Tongue (tissue), 2 donors: ENCODE data around the gene LENG1. TPM values are rescaled to one million over a fixed set of nuclear protein-coding genes. Genes with fewer than 3 reads are reported as not detected.
A peak's percentile ranks its signal among the peaks of the same experiment; 100 is the strongest.

Experiments used
- DNase-seq: peaks from one replicate; pipeline ENCODE4 v3.0.0-alpha.2; 2015
- total RNA-seq: library from RNA; depleted of rRNA; stranded (reverse); fragments of >200 nt; gene quantifications from one replicate; pipeline ENCODE4 v1.2.3, GENCODE V29; 2014

LENG1 gene
- total RNA-seq, 1 donor from 2014 or later = 7.5 TPM

DNA sequence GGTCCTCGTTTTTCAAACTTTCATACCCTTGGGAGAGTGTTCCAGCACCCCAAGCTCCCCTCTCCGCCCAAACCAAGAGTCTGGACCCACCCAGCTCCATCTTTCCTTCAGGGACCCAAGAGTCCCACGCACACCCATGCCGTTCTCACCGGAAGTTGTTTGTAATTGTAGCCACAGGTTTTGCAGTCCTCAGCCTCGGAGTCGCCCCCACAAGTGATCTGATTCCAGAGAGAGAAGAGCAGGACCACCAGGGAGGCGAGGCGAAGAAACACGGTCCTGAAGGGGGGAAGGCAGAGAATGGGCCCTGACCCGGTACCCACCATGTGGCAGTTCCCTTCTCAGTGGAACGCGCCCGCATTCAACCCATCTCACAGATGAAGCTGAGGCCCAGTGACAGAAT lies 3.4 kb upstream of the LENG1 start:
- no peak for DNase-seq

DNA sequence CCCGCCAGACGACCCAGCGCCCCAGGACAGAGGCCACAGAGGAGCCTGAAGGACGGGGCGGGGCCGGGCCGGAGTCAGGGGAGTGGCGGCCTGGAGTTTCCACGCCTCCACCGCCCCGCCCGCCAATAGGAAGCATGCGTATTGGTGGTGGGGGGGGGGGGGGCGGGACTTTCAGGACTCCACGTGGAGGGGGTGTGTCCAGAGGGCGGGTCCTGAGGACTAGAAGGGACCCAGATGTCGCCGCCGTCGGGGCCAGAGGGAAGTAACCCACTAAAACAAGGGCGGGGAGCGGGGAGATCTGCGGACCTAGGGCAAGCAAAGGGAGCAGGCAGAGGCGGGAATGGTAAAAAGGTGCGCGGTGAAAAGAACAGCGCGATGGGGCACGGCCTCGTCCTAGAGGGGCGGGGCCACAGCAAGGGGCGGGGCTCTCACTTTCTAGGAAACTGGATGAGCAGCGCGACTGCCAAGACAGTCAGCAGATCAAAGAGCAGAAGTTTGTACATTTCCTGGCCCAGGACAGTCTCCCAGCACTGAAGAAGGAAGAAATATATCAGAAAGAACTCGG lies 2.8 kb upstream of the LENG1 start:
- DNase-seq = peak; percentile 80

DNA sequence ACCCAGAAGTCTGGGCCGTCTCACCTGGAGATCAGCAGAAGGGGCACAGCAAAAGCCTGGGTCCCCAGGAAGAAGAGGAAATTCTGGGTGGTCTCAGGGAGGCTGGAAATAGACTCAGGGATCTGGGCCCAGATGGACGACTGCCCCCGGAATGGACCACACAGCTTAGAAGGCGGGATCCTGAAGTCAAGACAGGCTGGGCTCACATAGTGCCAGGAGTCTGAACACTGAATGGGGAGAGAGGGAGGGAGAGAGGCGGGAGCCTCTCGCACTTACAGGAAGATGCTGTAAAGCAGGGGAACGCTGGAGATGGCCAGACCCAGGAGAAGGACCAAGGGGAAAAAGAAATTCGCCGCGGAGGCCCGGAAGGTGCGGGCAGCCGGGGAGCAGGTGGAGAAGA lies 1.3 kb upstream of the LENG1 start:
- DNase-seq = no peak

DNA sequence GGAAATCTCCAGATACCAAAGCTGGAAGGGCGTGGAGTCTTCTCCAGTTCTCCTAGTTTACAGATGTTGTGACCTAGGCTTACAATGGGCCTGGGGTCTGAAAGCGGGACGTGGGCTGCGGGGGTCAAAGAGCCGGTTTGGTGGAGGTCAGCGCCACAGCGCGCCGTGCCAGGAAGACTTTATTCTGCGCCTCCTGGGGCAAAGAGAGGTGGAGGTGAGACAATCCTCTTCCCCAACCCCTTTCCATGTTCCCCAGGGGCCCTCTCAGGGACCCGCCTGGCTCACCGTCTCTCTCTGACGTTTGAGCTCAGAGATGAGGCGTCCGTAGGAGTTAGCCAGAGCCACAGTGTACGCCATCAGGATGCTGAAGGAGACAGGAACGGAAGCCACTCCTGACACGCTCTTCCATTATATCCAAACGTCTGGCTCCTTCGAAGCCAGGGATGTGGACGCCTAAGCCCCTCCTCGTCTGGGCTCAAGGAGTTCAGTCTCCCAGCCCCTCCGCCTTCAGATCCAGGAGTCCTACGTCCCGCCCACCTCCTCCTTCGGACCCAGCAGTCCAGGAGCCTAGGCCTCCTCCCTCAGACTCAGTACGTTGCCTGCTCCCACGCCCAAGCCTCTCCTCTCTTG lies 776 bp upstream of the LENG1 start:
- peak; percentile 50 for DNase-seq

DNA sequence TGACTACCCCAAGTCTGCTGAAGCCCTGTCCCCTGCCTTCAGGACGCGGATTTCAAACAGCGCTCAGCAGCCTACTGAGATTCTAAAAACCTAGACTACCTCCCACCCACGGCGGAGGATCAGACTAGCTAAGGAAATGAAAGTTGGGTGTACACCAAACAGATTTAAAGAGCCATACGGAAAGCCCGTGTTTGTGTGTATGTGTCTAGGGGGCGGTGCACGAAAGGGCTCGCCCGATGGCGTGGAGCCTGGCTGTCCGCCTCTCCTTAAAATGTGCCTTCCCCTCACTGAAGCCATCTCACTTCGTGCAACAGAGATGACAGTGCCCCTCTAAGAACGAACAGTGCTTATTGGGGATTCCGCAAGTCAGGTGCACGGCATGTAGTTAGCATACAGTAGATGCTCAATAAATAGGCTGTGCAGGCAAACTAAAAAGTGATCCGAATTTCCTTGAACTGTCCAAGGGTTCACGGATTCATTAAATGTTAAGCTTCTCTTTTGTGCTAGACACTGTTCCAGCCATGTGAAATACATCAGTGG lies 639 bp downstream of the LENG1 start:
- no peak for DNase-seq

DNA sequence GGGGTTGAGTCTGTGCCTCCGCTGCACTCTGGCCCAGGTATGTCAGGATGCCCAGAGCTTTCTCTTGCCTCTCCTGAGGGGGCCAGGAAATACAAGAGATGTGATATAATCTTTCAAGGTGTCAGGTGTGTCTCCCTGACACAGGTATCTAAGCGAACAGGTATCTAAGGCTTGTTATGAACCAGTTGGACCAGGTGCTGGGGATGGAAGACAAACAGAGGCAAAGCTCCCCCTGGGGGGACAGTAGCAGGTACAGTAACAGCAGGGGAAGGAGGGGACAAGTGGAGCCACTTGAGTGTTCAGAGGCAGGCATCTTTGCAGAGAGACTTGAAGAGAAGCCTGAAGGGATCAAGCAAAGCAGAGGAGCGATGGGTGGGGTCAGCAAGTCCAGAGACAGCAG lies 2.6 kb downstream of the LENG1 start:
- DNase-seq = peak; percentile 67

DNA sequence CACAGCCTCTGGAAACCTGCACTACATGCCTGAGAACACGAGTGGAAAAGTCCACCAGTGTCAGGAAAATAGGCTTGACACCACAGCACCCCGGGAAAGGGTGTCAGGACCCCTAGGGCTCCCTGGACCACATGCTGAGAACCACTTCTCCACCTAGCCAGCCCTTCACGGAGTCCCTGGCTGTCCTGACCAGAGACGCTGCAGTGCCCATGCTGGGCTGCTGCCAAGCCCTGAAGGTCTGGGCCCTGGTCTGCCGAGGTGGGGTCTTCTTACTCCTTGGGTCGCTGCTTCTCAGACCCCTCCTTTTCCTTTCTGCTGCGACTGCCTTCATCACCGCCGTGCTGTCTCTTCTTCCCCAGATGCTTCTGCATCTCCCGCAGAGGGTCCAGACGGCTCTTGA lies 3.0 kb downstream of the LENG1 start:
- DNase-seq = no peak

DNA sequence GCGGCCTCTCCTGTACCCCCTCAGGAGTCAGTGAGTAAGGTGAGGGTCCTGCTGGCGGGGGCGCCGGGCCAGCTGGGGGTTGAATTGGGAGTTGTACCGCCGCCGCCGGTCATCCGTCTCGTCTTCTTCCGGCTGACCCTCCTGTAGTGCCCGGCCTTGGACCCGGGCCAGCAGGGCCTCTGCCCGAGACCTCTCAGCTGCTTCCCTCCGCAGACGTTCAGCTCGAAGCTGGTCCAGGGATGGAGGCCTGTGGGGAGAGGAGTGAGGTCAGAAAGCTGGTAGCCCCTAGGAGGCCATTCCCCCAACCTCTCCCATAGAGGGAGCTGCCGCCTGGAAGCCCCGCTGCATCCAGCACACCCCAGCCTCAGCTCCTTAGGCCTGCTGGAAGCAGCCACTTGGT lies 3.8 kb downstream of the LENG1 start:
- DNase-seq = no peak

DNA sequence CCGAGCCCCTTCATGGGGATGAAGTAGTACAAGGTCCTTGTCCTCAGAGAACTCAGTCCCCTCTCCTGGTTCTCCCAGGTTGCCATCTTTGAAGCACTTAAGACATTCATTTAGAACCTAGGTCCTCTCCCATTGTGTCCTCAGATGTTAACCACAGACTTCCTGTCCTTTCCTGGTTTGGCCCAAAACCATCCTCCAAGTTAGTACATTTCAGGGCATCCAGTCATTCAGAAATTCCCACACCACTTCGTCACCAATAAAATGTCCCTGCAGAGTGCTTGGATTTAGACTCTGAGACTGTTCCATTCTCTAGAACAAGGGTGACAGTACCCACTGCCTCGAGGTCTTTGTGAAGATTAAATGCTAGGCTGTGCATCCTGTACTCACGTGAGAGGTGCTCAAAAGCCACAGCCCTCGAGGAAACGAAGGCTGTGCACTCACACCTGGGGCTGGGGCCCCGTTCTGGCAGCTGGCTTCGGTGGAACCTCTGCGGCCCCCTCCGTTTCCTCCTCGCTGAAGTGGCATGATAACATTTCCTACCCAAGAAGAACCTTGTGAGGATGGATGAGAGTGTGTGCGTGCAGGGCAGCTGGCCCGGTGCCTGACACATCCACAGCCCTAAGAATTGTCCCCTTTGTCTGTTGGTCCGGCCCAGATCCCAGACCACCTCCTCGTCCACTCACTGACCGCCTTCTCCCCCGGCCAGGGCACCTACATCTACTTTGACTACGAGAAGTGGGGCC lies 4.7 kb downstream of the LENG1 start:
- no peak for DNase-seq

DNA sequence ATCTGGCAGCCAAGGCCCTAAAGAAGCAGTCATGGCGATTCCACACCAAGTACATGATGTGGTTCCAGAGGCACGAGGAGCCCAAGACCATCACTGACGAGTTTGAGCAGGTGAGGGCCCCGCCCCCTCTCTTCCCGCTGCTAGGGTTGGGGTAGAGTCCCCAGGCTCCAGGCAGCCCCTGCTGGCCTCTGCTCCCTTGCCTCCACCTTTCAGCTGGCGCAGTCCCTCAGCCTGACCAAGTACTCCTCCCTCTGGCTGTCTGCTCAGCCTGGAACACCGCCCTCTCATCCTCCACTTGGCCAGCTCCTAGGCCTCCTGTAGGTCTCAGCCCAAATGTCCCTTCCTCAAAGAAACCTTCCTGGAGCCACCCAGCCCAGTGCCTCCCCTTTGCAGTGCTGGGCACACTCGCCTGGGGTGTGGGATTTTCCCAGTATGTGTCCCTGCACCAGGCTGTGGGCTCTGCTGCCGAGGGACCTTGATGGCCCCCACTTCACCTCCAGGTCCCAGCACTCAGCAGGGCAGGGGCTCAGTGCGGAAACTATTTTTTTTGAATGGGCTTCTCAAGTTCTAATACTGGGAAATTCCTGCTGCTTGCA lies 5.7 kb downstream of the LENG1 start:
- DNase-seq = peak; percentile 28

DNA sequence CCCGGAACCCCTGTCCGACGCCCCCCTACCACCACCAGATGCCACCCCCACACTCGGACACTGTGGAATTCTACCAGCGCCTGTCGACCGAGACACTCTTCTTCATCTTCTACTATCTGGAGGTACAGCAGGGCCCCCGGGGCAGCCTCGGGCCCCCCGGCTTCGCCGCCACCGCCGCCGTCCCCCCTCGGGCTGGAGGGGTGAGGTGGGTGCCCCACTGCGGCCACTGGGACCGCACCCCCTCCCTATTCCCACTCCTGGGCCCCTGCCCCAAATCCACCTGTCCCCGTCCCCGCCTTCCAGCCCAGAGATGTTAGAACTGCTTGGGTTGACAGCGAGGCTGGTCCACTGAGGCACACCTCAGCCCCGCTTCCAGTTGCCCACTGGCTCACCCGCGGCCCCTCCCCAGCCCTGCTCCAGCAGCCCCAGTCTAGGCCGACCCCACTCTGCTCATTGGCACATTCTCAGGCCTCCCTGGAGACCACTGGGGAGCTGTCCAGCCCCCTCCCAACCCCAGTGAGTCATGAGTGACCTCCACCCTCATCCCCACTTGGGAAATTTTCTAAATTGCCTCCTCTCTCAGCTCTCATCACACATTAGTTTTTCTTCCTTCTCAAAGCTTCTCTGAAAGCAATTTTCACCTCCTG lies 6.5 kb downstream of the LENG1 start:
- no peak for DNase-seq

DNA sequence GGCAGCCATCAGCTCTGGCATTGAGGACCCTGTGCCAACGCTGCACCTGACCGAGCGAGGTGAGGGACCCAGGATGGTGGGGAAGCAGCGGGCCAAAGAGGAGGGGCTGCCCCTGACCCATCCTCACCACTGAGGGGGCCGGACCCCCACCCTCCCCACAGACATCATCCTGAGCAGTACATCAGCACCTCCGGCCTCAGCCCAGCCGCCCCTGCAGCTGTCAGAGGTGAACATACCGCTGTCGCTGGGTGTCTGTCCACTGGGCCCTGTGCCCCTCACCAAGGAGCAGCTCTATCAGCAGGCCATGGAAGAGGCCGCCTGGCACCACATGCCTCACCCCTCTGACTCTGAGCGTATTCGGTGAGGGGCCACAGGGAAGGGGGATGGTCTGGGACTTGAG lies 7.3 kb downstream of the LENG1 start:
- DNase-seq = no peak

DNA sequence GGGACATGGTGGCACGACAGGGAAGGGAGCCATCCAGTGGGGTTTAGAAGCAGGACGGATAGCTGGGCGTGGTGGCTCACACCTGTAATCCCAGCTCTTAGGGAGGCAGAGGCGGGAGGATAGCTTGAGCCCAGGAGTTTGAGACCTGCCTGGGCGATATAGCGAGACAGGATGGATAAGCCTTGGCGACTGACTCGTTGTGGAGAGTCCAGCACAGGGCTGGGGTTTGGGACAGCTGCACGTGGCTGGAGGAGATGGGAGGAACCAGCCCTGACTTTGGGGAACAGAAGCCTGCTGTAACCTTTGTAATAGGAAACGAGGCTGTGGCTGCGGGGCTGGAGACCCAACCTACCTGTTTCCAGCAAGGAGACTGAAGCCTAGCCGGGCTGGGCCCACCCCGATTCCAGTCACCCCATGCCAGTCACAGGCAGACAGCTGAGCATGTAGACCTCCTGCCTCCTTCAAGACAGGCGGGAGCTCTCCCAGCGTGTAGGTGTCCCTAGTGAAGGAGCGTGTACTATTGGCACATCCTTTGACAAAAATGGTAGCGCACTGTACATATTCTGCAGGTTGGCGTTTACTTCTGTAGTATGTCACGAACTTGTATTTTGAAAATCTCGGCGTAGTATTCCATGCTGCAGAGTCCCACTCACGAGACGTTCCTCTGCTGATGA lies 8.0 kb downstream of the LENG1 start:
- no peak for DNase-seq

DNA sequence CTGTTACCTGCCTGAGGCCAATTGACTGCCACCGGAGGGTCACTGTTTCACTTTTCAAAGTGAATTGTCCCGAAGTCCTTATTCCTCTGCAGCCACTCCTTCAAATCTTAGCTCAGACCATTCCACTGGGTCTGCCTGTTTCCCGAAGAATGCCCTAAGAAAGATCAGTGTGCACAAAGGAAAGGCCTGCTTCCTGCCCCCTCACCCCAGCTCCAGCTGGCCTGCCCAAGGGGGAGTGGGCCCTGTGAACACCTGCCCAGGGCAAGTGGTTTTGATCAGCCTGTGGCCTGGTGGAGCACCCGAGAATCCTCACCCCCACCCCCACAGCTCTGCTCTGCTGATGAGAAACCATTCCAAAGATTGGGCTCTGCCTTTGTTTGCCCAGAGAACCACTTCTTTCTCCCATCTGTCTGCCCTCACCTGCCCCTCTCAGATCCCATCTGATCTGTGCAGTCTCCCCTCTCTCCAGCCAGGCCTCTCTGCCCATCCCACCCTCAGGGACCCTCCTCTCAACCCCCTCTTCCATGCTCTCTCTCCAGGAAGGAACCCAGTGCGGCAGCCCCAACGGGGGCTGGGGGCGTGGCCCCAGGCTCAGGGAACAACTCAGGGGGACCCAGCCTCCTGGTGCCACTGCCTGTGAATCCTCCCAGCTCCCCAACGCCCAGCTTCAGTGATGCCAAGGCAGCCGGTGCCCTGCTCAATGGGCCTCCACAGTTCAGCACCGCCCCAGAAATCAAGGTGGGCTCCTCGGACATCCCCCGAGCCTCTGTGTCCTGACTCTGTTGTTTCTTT lies 10.3 kb downstream of the LENG1 start:
- DNase-seq = no peak

DNA sequence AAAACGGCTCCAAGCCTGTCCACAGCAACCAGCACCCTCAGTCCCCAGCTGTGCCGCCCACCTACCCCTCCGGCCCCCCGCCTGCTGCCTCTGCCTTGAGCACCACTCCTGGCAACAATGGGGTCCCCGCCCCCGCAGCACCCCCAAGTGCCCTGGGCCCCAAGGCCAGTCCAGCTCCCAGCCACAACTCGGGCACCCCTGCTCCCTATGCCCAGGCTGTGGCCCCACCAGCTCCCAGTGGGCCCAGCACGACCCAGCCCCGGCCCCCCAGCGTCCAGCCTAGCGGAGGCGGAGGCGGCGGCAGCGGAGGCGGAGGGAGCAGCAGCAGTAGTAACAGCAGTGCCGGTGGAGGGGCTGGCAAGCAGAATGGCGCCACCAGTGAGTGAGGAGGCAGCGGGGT lies 11.4 kb downstream of the LENG1 start:
- no peak for DNase-seq

DNA sequence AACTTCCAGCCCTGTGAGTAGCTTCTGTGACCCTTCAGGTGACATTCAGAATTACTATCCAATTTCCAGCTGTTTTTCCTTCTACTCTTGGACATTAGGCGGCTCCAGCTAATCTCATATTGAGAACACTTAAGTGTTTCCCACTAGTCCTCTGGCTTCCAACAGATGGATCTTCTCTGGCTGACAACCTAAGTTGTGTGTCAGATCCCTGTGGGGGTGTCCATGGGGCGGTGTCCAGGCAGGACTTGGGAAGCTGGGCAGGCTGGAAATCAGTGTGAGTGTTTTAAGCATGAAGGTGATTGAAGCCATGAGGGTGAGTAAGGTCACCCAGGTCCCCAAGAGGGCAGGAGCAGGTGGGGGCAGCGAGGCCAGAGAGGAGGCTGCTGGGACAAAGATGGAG lies 11.8 kb downstream of the LENG1 start:
- no peak for DNase-seq

DNA sequence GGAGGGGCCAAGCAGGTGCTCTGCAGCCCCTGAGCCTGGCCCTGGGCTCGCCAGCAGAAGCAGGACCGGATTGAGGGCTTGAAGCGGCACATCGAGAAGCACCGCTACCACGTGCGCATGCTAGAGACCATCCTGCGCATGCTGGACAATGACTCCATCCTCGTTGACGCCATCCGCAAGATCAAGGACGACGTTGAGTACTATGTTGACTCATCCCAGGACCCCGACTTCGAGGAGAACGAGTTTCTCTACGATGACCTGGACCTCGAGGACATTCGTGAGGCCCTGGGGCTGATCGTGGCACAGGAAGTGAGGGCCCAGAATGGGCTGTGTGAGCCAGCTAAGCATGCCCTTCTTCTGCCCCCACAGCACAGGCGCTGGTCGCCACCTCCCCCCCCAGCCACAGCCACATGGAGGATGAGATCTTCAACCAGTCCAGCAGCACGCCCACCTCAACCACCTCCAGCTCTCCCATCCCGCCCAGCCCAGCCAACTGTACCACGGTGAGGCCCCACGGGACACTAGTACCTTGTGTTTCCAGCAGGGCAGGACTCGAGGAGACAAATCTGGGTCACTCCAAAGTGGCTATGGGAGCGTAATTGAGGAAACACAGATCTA lies 13.9 kb downstream of the LENG1 start:
- DNase-seq = no peak

DNA sequence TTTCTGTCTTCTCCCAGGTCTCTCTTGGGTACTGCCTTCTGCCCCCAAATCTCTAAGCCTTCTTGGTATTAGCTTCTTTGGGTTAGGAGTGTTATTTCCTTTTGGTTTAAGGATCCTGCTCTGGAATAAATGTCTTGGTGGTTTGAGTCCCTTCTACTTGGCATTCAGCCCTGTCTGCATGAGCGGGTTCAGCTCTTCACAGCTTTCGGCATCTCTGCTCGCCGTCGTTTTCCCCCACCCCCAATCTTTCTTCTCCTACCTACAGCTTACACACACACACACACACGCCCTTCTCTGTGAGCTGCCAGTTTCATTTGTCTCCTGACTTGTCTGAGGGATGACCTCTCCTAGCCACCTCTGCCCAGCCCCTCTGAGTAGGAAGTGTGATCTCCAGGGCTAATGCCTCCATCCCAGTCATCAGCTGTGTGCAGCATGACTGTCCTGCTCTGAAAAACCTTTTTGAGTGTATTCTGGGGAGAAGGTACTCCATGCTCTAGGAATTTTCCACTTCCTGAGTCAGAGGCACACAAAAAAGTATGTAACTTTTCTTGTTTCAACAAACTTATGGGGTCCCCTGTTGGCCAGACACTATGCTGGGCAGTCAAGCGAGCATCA lies 17.2 kb downstream of the LENG1 start:
- no peak for DNase-seq

DNA sequence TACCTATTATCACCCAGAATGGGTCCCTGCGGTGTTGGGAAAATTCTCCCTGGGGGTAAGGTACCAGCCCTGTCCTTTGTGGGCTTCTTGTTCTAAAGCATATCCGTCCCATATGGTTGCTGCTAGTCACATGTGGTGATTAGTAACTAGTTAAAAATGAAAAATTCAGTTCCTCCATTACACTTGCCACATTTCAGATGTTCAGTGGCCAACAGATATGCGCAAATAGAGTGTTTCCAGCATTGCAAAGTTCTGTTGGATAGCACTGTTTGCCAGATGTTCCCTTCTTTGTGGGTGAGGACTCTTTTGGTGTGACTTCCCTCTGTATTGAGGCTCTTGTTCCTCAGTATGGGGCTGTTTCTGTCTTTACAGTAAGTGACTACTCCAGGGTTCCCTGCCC lies 18.2 kb downstream of the LENG1 start:
- no peak for DNase-seq

DNA sequence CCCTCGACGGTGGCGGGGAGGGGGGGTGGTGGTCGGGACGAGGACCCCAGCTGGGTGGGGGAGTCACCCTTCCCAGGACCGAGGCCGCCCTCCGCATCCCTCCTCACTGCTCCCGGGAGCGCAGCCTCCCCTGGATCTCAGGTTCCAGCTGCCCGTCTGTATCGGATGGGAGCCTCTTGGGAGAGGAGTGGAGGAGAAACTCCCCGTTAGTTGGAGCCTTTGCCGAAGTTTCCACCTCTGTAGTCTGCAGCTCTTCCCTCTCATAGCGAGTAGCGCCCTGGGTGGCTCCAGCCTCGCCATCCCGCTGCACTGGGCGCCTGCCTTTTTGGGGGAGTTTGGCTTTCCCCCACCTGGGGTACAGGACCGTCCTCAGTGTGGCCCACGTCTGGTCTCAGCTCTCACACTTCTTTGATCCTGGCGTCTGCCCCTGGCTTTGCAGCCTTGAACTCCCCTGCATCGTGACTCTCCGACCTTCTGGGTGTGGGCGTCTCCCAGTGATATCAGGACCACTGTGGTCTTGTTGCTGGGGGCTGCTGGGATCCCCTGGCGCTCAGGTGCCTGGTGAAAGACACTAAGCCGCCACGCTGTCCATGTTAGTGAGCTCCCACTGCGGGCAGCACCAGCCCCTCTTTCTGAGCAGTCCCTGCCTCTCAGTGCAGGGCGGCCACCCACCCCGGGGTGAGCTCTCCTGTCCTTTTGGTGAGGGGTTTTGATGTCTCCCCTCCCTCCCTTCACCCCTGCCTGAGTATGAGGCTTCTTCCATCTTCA lies 20.8 kb downstream of the LENG1 start:
- DNase-seq = no peak
